ENCODE data around the gene CHID1. TPM values are rescaled to one million over a fixed set of nuclear protein-coding genes. Genes with fewer than 3 reads are reported as not detected.

CHID1 gene
- total and polyA plus RNA-seq, 2 donors (not counting 1 experiment from before 2014, with no cell fraction given): 54.3 to 68.4 TPM

GRCh38 chr11:889687-890475, 20.7 kb downstream of the CHID1 start:
- no peaks in the 10 kb centered on the region for H3K79me2 ChIP-seq (ENCODE audit: control insufficient read depth, insufficient read depth, low read length)
- H4K20me1 ChIP-seq (ENCODE audit: control insufficient read depth, extremely low read depth, insufficient read depth, low read length): no peaks in the 10 kb centered on the region
- no peaks in the 10 kb centered on the region for H3K4me1 ChIP-seq (ENCODE audit: control insufficient read depth, extremely low read depth, insufficient read depth, low read length)
- H2AFZ ChIP-seq (ENCODE audit: low read length): no peak overlapping the region
- no peak overlapping the region for H3K9ac ChIP-seq (ENCODE audit: insufficient read depth, low read length)
- no peak overlapping the region for H3K4me3 ChIP-seq (replicated peaks in 1 of 4; ENCODE audit: control extremely low read depth in 1 of 4, insufficient read depth in 1 of 4, low read depth in 3 of 4, low read length in 4 of 4)
- no peaks in the 10 kb centered on the region for H3K9me3 ChIP-seq (ENCODE audit: control insufficient read depth, insufficient read depth, low read depth, low read length)
- DNase-seq (ENCODE audit: low read depth in 2 of 2): no peak
- TF ChIP-seq EZH2 (IDR thresholded peaks at IDR 0.05; ENCODE audit: low read length, missing control alignments) (no peak), CTCF (conservative IDR thresholded peaks at IDR 0.05 in 1 of 2, IDR thresholded peaks at IDR 0.05 in 1 of 2; ENCODE audit: low read depth in 1 of 2, low read length in 2 of 2) (no peak)
- no peak overlapping the region for H3K27ac ChIP-seq (ENCODE audit: insufficient read depth, low read length)
- peaks cover 6% of the 10 kb centered on the region for H3K36me3 ChIP-seq (ENCODE audit: control insufficient read depth, insufficient read depth, low read length)
- H3K4me2 ChIP-seq (ENCODE audit: extremely low read depth, insufficient read depth, low read length): no peak overlapping the region
- no peaks in the 10 kb centered on the region for H3K27me3 ChIP-seq (ENCODE audit: control insufficient read depth, insufficient read depth, low read length)

- Histone ChIP-seq H4K20me1 (ENCODE audit: control insufficient read depth, extremely low read depth, insufficient read depth, low read length) (no peaks in the 10 kb centered on the region), H3K79me2 (ENCODE audit: control insufficient read depth, insufficient read depth, low read length) (no peaks in the 10 kb centered on the region), H3K27me3 (ENCODE audit: control insufficient read depth, insufficient read depth, low read length) (no peaks in the 10 kb centered on the region), H3K4me2 (ENCODE audit: extremely low read depth, insufficient read depth, low read length) (no peak overlapping the region), H3K27ac (ENCODE audit: insufficient read depth, low read length) (no peak overlapping the region), H3K9ac (ENCODE audit: insufficient read depth, low read length) (no peak overlapping the region), H3K4me3 (replicated peaks in 1 of 4; ENCODE audit: control extremely low read depth in 1 of 4, insufficient read depth in 1 of 4, low read depth in 3 of 4, low read length in 4 of 4) (no peak overlapping the region), H3K36me3 (ENCODE audit: control insufficient read depth, insufficient read depth, low read length) (peaks cover 6% of the 10 kb centered on the region), H3K9me3 (ENCODE audit: control insufficient read depth, insufficient read depth, low read depth, low read length) (no peaks in the 10 kb centered on the region), H3K4me1 (ENCODE audit: control insufficient read depth, extremely low read depth, insufficient read depth, low read length) (no peaks in the 10 kb centered on the region), H2AFZ (ENCODE audit: low read length) (no peak overlapping the region)
- no peak for DNase-seq (ENCODE audit: low read depth in 2 of 2)
- TF ChIP-seq CTCF (conservative IDR thresholded peaks at IDR 0.05 in 1 of 2, IDR thresholded peaks at IDR 0.05 in 1 of 2; ENCODE audit: low read depth in 1 of 2, low read length in 2 of 2): no peak
- no peak for TF ChIP-seq EZH2 (IDR thresholded peaks at IDR 0.05; ENCODE audit: low read length, missing control alignments)
Observed at GRCh38 chr11:889257-889656, 21.4 kb downstream of the CHID1 start.

GRCh38 chr11:888310-889212, 22.0 kb downstream of the CHID1 start:
- no peak for DNase-seq (ENCODE audit: low read depth in 2 of 2)
- Histone ChIP-seq H3K4me3 (replicated peaks in 1 of 4; ENCODE audit: control extremely low read depth in 1 of 4, insufficient read depth in 1 of 4, low read depth in 3 of 4, low read length in 4 of 4) (no peak overlapping the region), H3K4me1 (ENCODE audit: control insufficient read depth, extremely low read depth, insufficient read depth, low read length) (no peaks in the 10 kb centered on the region), H3K9ac (ENCODE audit: insufficient read depth, low read length) (no peak overlapping the region), H4K20me1 (ENCODE audit: control insufficient read depth, extremely low read depth, insufficient read depth, low read length) (no peaks in the 10 kb centered on the region), H3K27me3 (ENCODE audit: control insufficient read depth, insufficient read depth, low read length) (no peaks in the 10 kb centered on the region), H3K4me2 (ENCODE audit: extremely low read depth, insufficient read depth, low read length) (no peak overlapping the region), H3K36me3 (ENCODE audit: control insufficient read depth, insufficient read depth, low read length) (peaks cover 3% of the 10 kb centered on the region), H3K79me2 (ENCODE audit: control insufficient read depth, insufficient read depth, low read length) (no peaks in the 10 kb centered on the region), H3K9me3 (ENCODE audit: control insufficient read depth, insufficient read depth, low read depth, low read length) (no peaks in the 10 kb centered on the region), H3K27ac (ENCODE audit: insufficient read depth, low read length) (no peak overlapping the region), H2AFZ (ENCODE audit: low read length) (no peak overlapping the region)
- TF ChIP-seq CTCF (conservative IDR thresholded peaks at IDR 0.05 in 1 of 2, IDR thresholded peaks at IDR 0.05 in 1 of 2; ENCODE audit: low read depth in 1 of 2, low read length in 2 of 2) (no peak), EZH2 (IDR thresholded peaks at IDR 0.05; ENCODE audit: low read length, missing control alignments) (no peak)
